GM23338 (cell line): Measurements from ENCODE around the gene SLC25A42. TPM values are rescaled to one million over a fixed set of nuclear protein-coding genes. Genes with fewer than 3 reads are reported as not detected.

Source experiments
- ATAC-seq: fragments of 200-7000 bp; cut with Tn5 transposase; 3 replicates; pipeline ENCODE4 v1.9.1; 2020
- DNase-seq: peaks from one replicate; pipeline ENCODE4 v3.0.0-alpha.2; 2015; ENCODE audit warnings: low spot score
- H2AFZ ChIP-seq: fragments of 200-600 bp; sonication (generic); 2 replicates; pipeline ENCODE4 v1.8.0; 2016; ENCODE audit warnings: antibody characterized with exemption, mild to moderate bottlenecking, moderate library complexity
- H3F3A ChIP-seq: fragments of 200-600 bp; sonication (generic); replicated peaks from 2 replicates; pipeline ENCODE4 v1.8.0; 2017; ENCODE audit warnings: antibody characterized with exemption, mixed run types, low read depth
- H3K27ac ChIP-seq: fragments of 200-600 bp; sonication (generic); 2 replicates; pipeline ENCODE4 v1.6.1; 2016; ENCODE audit warnings: low read depth
- H3K27me3 ChIP-seq: fragments of 200-600 bp; sonication (generic); 2 replicates; pipeline ENCODE4 v1.8.0; 2016; ENCODE audit warnings: mild to moderate bottlenecking, mixed run types, moderate library complexity; ENCODE audit not compliant: insufficient read depth
- H3K36me3 ChIP-seq: fragments of 200-600 bp; sonication (generic); 2 replicates; pipeline ENCODE4 v1.8.0; 2016; ENCODE audit warnings: mild to moderate bottlenecking; ENCODE audit not compliant: insufficient read depth
- H3K4me1 ChIP-seq: fragments of 200-600 bp; sonication (generic); 2 replicates; pipeline ENCODE4 v1.8.0; 2016; ENCODE audit warnings: mild to moderate bottlenecking, moderate library complexity; ENCODE audit not compliant: insufficient read depth
- H3K4me2 ChIP-seq: fragments of 200-600 bp; sonication (generic); 2 replicates; pipeline ENCODE4 v1.7.1; 2017; ENCODE audit warnings: mixed run types
- H3K4me3 ChIP-seq: fragments of 200-600 bp; sonication (generic); 2 replicates; pipeline ENCODE4 v1.6.1; 2016; ENCODE audit warnings: mixed run types
- H3K79me2 ChIP-seq: fragments of 200-600 bp; sonication (generic); replicated peaks from 2 replicates; pipeline ENCODE4 v1.8.0; 2017; ENCODE audit warnings: mild to moderate bottlenecking; ENCODE audit not compliant: insufficient read depth
- H3K9me2 ChIP-seq: fragments of 200-600 bp; sonication (generic); 2 replicates; pipeline ENCODE4 v1.8.0; 2017; ENCODE audit not compliant: insufficient read depth
- H4K20me1 ChIP-seq: fragments of 200-600 bp; sonication (generic); replicated peaks from 2 replicates; pipeline ENCODE4 v1.8.0; 2017; ENCODE audit warnings: mild to moderate bottlenecking; ENCODE audit not compliant: insufficient read depth
- H3K27ac Mint-ChIP-seq: 2 replicates; pipeline ENCODE4 v1.8.0; 2020; ENCODE audit warnings: inconsistent platforms, mild to moderate bottlenecking, moderate library complexity, mixed read lengths
- H3K27me3 Mint-ChIP-seq: 3 replicates; pipeline ENCODE4 v1.8.0; 2022; ENCODE audit warnings: low read depth, mild to moderate bottlenecking, moderate library complexity, mixed read lengths, inconsistent platforms; ENCODE audit not compliant: insufficient read depth, poor library complexity
- H3K36me3 Mint-ChIP-seq: 3 replicates; pipeline ENCODE4 v1.8.0; 2021; ENCODE audit warnings: low read depth, mild to moderate bottlenecking, inconsistent platforms, moderate library complexity, mixed read lengths
- H3K4me1 Mint-ChIP-seq: 3 replicates; pipeline ENCODE4 v1.8.0; 2020; ENCODE audit warnings: mild to moderate bottlenecking, inconsistent platforms, mixed read lengths
- H3K4me3 Mint-ChIP-seq: 3 replicates; pipeline ENCODE4 v1.8.0; 2021; ENCODE audit warnings: moderate library complexity, mild to moderate bottlenecking, inconsistent platforms, mixed read lengths
- H3K9me3 Mint-ChIP-seq: 3 replicates; pipeline ENCODE4 v1.8.0; 2020; ENCODE audit warnings: moderate library complexity, mild to moderate bottlenecking, inconsistent platforms, mixed read lengths
- CREB1 ChIP-seq: fragments of 250-450 bp; sonication (Bioruptor Pico); IDR thresholded peaks from 2 replicates; pipeline ENCODE4 v1.5.0; 2020; ENCODE audit warnings: low read depth, mild to moderate bottlenecking, moderate library complexity
- CTCF ChIP-seq, 2 experiments: fragments of 200-600 bp in 1 of 2; sonication (generic) in 1 of 2; conservative IDR thresholded peaks; 2 replicates each; pipeline versions ENCODE4 v1.5.1 to v1.6.1; 2016 to 2017; ENCODE audit warnings: antibody characterized with exemption in 2 of 2, low read depth in 2 of 2, mild to moderate bottlenecking in 2 of 2, moderate library complexity in 1 of 2
- ETS1 ChIP-seq: IDR thresholded peaks from 2 replicates; pipeline ENCODE4 v1.6.1; 2016; ENCODE audit warnings: antibody characterized with exemption
- EZH2 ChIP-seq: fragments of 200-600 bp; sonication (generic); IDR thresholded peaks from one replicate; pipeline ENCODE4 v1.8.0; 2017; ENCODE audit warnings: antibody characterized with exemption, mild to moderate bottlenecking, low read depth; ENCODE audit not compliant: unreplicated experiment
- EZH2phosphoT487 ChIP-seq: fragments of 200-600 bp; sonication (generic); IDR thresholded peaks from one replicate; pipeline ENCODE4 v1.8.1; 2018; ENCODE audit warnings: antibody characterized with exemption; ENCODE audit not compliant: unreplicated experiment
- JUNB ChIP-seq: IDR thresholded peaks from one replicate; pipeline ENCODE4 v1.6.1; 2016; ENCODE audit warnings: antibody characterized with exemption; ENCODE audit not compliant: unreplicated experiment
- NANOG ChIP-seq: IDR thresholded peaks from 2 replicates; pipeline ENCODE4 v1.6.1; 2016; ENCODE audit warnings: antibody characterized with exemption, borderline replicate concordance
- POLR2AphosphoS5 ChIP-seq: IDR thresholded peaks from 2 replicates; pipeline ENCODE4 v1.6.1; 2016; ENCODE audit warnings: antibody characterized with exemption, low read depth
- REST ChIP-seq: IDR thresholded peaks from one replicate; pipeline ENCODE4 v1.6.1; 2018; ENCODE audit warnings: antibody characterized with exemption; ENCODE audit not compliant: unreplicated experiment
- STAT1 ChIP-seq: IDR thresholded peaks from one replicate; pipeline ENCODE4 v1.6.1; 2016; ENCODE audit warnings: antibody characterized with exemption; ENCODE audit not compliant: unreplicated experiment
- ZNF114 ChIP-seq: fragments of 250-450 bp; sonication (Bioruptor Pico); IDR thresholded peaks from 2 replicates; pipeline ENCODE4 v1.5.0; 2020; ENCODE audit warnings: mild to moderate bottlenecking, moderate library complexity
- ZNF331 ChIP-seq: fragments of 250-450 bp; sonication (Bioruptor Pico); IDR thresholded peaks from 2 replicates; pipeline ENCODE4 v1.5.0; 2020; ENCODE audit warnings: low read depth, mild to moderate bottlenecking, moderate library complexity
- ZNF462 ChIP-seq: fragments of 250-450 bp; sonication (Bioruptor Pico); IDR thresholded peaks from 2 replicates; pipeline ENCODE4 v1.5.0; 2020; ENCODE audit warnings: mild to moderate bottlenecking, moderate library complexity
- polyA plus RNA-seq: library from polyadenylated mRNA; unstranded; fragments of >200 nt; fragmentation: Nextera tagmentation; extraction: Ambion mirVana; gene quantifications from 2 replicates; pipeline ENCODE4 v1.2.1, GENCODE V29; 2016
- total RNA-seq: library from RNA; depleted of rRNA; stranded (reverse); fragments of >200 nt; shearing (Covaris generic); gene quantifications from 2 replicates; pipeline ENCODE4 v1.2.3, GENCODE V29; 2014

SLC25A42 gene
- total and polyA plus RNA-seq, 2 experiments from 2014 or later = 7.3 to 7.6 TPM

- H4K20me1 ChIP-seq = peaks cover 16% of the 10 kb centered on the region
- no peaks in the 10 kb centered on the region for H3K9me3 Mint-ChIP-seq
- H3K4me3 ChIP-seq = no peak overlapping the region
- H3F3A ChIP-seq = peaks cover 7% of the 10 kb centered on the region; the same call in 1 of the 2 replicates
- H3K79me2 ChIP-seq = no peaks in the 10 kb centered on the region
- H3K27ac ChIP-seq = no peak overlapping the region
- no peak for ATAC-seq
- H3K4me3 Mint-ChIP-seq = no peak overlapping the region
- peaks cover 71% of the 10 kb centered on the region for H3K36me3 Mint-ChIP-seq
- TF ChIP-seq POLR2AphosphoS5 = no peak
- TF ChIP-seq REST = no peak
- no peak for TF ChIP-seq ETS1
- no peak for TF ChIP-seq ZNF462 (CRISPR knock-in tag)
- TF ChIP-seq EZH2 = no peak
- no peak for TF ChIP-seq CTCF (conservative IDR thresholded peaks at IDR 0.05; ENCODE audit: low read depth in 2 of 2)
- no peak for TF ChIP-seq JUNB
- no peak for TF ChIP-seq ZNF331
- TF ChIP-seq ZNF114 (CRISPR knock-in tag) = no peak
- no peak for TF ChIP-seq NANOG
- no peak for TF ChIP-seq STAT1
- TF ChIP-seq CREB1 (CRISPR knock-in tag) = no peak
- no peak for TF ChIP-seq EZH2phosphoT487
- H2AFZ ChIP-seq = no peak overlapping the region
- H3K36me3 ChIP-seq = peaks cover 11% of the 10 kb centered on the region; the same call in 1 of the 2 replicates
- no peak for DNase-seq
- H3K4me1 Mint-ChIP-seq = no peaks in the 10 kb centered on the region
- no peaks in the 10 kb centered on the region for H3K9me2 ChIP-seq
- H3K27ac Mint-ChIP-seq = no peak overlapping the region
- no peaks in the 10 kb centered on the region for H3K27me3 ChIP-seq
- peaks cover 3% of the 10 kb centered on the region for H3K27me3 Mint-ChIP-seq
- H3K4me2 ChIP-seq = no peak overlapping the region
- no peaks in the 10 kb centered on the region for H3K4me1 ChIP-seq
Measured at GRCh38 chr19:19050104-19050503, 13.7 kb upstream of the SLC25A42 start.
